ENCODE measurements around the gene ZNF714.
A peak's percentile ranks its signal among the peaks of the same experiment; 100 is the strongest.
"Not testable (repeated sequence)": the region's sequence is repeated elsewhere in the genome, so short reads cannot be mapped to it uniquely, and the experiment has no call there.

The ZNF714 gene

DNA sequence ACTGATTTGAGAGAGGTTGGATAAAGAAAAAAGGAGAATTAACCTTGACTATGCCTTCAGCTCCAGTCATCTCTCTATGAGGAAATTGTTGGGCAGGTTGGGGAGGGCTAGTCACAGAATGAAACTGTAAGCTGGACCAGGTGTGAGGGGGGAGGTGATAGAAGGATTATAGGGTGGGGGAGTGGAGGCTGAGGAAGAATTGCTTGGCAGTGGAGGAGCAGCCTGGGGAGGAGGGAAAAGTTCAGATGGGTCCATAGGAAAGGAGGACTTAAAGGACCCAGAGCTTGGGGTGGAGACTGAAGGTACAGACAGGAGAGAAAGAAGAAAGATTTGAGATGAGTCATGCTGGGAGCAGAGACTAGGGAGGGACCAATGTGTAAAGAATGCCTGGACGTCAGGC is 51.6 kb downstream of the ZNF714 start:
- no peak for DNase-seq

DNA sequence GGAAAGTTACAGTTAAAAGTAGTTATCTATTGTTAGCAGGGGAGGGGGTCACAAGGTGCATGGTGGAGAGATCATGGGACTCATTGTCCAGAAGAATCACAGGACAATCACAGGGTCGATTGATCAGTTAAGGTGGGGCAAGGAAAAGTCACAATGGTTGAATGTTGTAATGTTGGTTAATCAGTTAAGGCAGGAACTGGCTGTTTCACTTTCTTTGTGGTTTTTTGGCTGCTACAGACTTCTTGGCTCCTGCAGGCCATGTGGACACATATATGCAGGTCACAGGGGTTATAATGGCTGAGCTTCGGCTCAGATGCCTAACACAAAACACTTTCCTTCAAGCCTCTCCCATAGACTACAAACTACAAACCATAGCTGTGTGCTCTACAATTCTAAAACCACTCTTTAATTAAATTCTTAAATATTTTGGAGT is 52.9 kb downstream of the ZNF714 start:
- DNase-seq, result no peak

DNA sequence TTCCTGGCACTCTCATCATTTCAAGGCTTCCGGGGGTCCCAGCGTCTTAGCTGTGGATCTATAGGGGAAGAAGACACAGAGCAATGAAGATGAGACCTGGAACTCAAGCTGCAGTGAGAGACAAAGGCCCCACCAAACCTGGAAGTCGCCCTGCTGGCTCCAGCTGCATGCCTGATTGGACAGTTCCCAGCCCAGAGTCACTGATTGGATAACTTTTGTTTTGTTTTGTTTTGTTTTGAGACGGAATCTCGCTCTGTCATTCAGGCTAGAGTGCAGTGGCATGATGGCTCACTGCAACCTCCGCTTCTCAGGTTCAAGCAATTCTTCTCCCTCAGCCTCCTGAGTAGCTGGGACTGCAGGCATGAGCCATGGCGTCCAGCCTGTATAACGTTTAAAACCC is 53.4 kb downstream of the ZNF714 start:
- DNase-seq, result no peak

- no peak for DNase-seq
These were observed 56.1 kb downstream of the ZNF714 start for GRCh38 chr19:21138130-21138529.

DNA sequence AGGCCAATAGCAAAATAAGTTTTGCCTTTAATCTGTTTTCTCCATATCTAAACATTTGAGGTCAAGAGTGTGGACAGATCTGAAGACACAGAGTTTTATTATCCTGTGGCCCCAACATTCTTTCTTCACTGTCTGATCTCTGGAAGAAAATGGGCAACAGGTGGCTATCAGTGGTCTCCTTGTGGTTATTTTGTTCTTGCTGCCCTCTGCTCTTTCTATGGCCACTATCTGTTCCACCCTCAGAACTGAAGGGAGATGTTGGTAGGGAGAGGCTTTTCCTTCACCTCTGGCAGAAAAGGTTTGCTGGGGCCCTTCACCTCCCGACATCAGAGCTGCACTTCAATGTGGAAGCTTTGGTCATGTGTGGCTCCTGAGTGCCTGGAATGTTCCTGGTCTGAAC is 59.0 kb downstream of the ZNF714 start:
- DNase-seq, result not testable (repeated sequence)

GRCh38 chr19:21141787-21142464 is 59.9 kb downstream of the ZNF714 start, which contains the start of gene ZNF431:
Gene ZNF431, plus strand, starts transcription at chr19:21142040. Its CDS starts 144 bp downstream, at chr19:21142184.
- peak; percentile 95 for DNase-seq

- no peak for DNase-seq
These were observed 61.4 kb downstream of the ZNF714 start for GRCh38 chr19:21143428-21143827.

DNA sequence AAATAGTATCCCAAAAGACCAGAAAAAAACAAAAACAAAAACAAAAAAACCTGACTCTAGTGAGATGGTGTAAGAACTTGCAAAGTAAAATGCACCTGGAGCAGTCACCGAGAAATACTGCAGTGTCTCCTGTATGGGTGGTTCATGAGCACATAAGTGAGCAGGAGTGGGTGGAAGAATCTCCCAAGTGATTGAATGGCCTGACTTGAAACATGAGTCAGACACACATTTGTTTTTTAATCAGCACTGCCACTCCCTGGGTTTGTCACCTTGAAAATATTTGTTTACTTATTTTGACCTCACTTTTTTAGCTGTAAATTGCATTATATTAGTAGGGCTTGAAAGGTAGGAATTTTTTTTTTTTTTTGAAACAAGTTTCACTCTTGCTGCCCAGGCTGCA is 61.9 kb downstream of the ZNF714 start:
- DNase-seq, result no peak

DNA sequence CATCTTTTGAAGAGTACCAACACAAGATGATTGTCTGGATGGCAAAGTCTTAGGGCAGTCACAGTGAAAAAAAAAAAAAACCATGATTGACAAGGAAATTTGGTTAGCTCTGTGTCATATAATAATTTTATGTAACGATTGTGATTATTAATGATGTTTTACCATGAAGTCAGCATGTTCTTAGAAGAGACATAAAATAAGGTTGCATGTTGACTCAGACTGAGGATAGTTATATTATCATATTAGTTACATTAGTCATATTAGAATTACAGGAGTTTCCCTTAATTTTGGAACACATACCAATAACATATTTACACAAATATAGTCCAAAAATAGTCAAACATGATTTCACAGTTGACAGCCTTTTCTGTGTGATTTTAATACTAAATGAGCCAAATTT is 65.5 kb downstream of the ZNF714 start:
- no peak for DNase-seq

GRCh38 chr19:21148681-21149080 is 66.7 kb downstream of the ZNF714 start:
- DNase-seq, result no peak

- DNase-seq, result no peak
These were observed 67.9 kb downstream of the ZNF714 start for GRCh38 chr19:21149877-21150276.

GRCh38 chr19:21151460-21151859 is 69.5 kb downstream of the ZNF714 start:
- no peak for DNase-seq

DNA sequence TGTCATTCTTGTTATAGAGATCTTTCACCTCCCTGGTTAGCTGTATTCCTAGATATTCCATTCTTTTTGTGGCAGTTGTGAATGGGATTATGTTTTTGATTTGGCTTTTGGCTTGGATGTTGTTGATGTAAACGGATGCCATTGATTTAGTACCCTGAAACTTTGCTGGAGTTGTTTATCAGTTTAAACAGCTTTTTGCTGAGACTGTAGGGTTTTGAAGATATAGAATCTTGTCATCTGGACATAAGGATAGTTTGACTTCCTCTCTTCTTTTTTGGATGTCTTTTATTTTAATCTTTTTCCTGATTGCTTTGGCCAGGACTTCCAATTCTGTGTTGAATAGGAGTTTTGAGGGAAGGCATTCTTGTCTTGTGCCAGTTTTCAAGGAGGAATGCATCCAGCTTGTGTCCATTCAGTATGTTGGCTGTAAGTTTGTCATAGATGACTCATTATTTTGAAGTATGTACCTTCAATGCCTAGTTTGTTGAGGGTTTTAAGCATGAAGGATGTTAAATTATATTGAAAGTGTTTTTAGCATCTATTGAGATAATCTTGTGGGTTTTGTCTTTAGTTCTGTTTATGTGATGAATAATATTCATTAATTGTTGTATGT is 76.6 kb downstream of the ZNF714 start:
- DNase-seq, result no peak

DNA sequence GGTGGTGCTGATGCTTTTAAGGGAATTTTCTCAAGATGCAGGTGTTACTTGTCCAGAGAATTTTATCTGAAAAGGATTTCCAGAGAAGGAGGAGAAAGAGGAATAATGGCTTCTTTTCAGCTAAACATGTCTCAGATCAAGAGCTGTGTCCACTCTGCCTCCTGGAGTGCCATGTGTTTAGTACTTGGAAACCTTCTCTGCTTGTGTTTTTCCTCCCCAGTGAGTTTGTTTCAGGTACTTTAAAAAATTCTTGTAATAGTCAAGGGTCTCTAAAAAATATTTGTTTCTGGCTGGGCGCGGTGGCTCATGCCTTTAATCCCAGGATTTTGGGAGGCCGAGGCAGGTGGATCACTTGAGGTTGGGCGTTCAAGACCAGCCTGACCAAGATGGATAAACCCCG is 82.5 kb downstream of the ZNF714 start:
- no peak for DNase-seq

GRCh38 chr19:21166436-21166835 is 84.4 kb downstream of the ZNF714 start:
- DNase-seq, result no peak

Measured in CD4-positive, alpha-beta T cell treated with Interleukin-17A for 1 hour (primary cell).